HK-2 (cell line): ENCODE results near the gene FSTL1.

Experiments
- DNase-seq: peaks from one replicate; pipeline ENCODE4 v3.0.0-alpha.2; 2018; ENCODE audit not compliant: unreplicated experiment

FSTL1 gene

GRCh38 chr3:120450600-120451271 lies at the start of gene FSTL1:
Gene FSTL1, minus strand, starts transcription at chr3:120450992. Its CDS starts 246 bp downstream, at chr3:120450746.
- DNase-seq, result peak; percentile 24

GRCh38 chr3:120498556-120499346 lies 48.0 kb upstream of the FSTL1 start:
- DNase-seq, result no peak

- no peak for DNase-seq
Measured at GRCh38 chr3:120497818-120498217, 47.0 kb upstream of the FSTL1 start.

- no peak for DNase-seq
Measured at GRCh38 chr3:120497336-120497735, 46.5 kb upstream of the FSTL1 start.

- no peak for DNase-seq
Measured at GRCh38 chr3:120496278-120497002, 45.6 kb upstream of the FSTL1 start.

GRCh38 chr3:120495809-120496208 lies 45.0 kb upstream of the FSTL1 start:
- DNase-seq, result no peak

GRCh38 chr3:120492103-120492502 lies 41.3 kb upstream of the FSTL1 start:
- DNase-seq, result no peak

GRCh38 chr3:120489421-120489820 lies 38.6 kb upstream of the FSTL1 start:
- no peak for DNase-seq

GRCh38 chr3:120488296-120488695 lies 37.5 kb upstream of the FSTL1 start:
- no peak for DNase-seq

- DNase-seq, result no peak
Measured at GRCh38 chr3:120487191-120487650, 36.4 kb upstream of the FSTL1 start.

- no peak for DNase-seq
Measured at GRCh38 chr3:120481081-120481480, 30.3 kb upstream of the FSTL1 start.

- DNase-seq, result no peak
Measured at GRCh38 chr3:120477781-120478180, 27.0 kb upstream of the FSTL1 start.

GRCh38 chr3:120475722-120476377 lies 25.1 kb upstream of the FSTL1 start:
- DNase-seq, result no peak

GRCh38 chr3:120473896-120474675 lies 23.3 kb upstream of the FSTL1 start:
- no peak for DNase-seq

- DNase-seq, result no peak
Measured at GRCh38 chr3:120473389-120473788, 22.6 kb upstream of the FSTL1 start.

- no peak for DNase-seq
Measured at GRCh38 chr3:120472121-120472844, 21.5 kb upstream of the FSTL1 start.

- DNase-seq, result no peak
Measured at GRCh38 chr3:120471643-120472042, 20.9 kb upstream of the FSTL1 start.

GRCh38 chr3:120470870-120471269 lies 20.1 kb upstream of the FSTL1 start:
- no peak for DNase-seq

GRCh38 chr3:120469882-120470301 lies 19.1 kb upstream of the FSTL1 start:
- no peak for DNase-seq

- DNase-seq, result no peak
Measured at GRCh38 chr3:120469440-120469839, 18.6 kb upstream of the FSTL1 start.
